A549 (cell line): Measurements from ENCODE around the gene ETS2. TPM values are rescaled to one million over a fixed set of nuclear protein-coding genes. Genes with fewer than 3 reads are reported as not detected.
A peak's percentile ranks its signal among the peaks of the same experiment; 100 is the strongest.

Experiments used
- ATAC-seq, 2 experiments: fragments of 200-7000 bp in 1 of 2; fragments of >200 bp in 1 of 2; cut with Nextera tagmentation in 1 of 2; cut with Tn5 transposase in 1 of 2; 3 replicates each; pipeline versions ENCODE4 v1.8.0 to v1.9.1; 2018 to 2020; ENCODE audit warnings: mild to moderate bottlenecking in 1 of 2, moderate library complexity in 1 of 2
- CTCF ChIA-PET: fragments of 300-600 bp; sonication (Branson Sonifier 250); formaldehyde crosslinking; extraction: SDS; loops from one replicate; lab custom pipeline; 2021; ENCODE audit warnings: antibody characterized with exemption, inconsistent platforms; lab: Yijun Ruan, JAX
- POLR2A ChIA-PET: fragments of 350-600 bp; formaldehyde crosslinking; extraction: SDS; loops from one replicate; lab custom pipeline; 2021; ENCODE audit warnings: antibody characterized with exemption, inconsistent platforms; lab: Yijun Ruan, JAX
- DNase-seq, 2 experiments: peaks; one replicate each; pipeline versions ENCODE4 v3.0.0 to v3.0.0-alpha.2; 2011 to 2016; ENCODE audit warnings: low read depth in 1 of 2, low spot score in 1 of 2
- FAIRE-seq: peaks from 2 replicates; lab custom pipeline; 2011; peaks lifted over from hg19 to GRCh38; lab: Jason Lieb, UNC
- H3K27ac ChIP-seq, 2 experiments: fragments of >200 bp; sonication (Bioruptor Twin); formaldehyde crosslinking; 3 replicates each; pipeline ENCODE4 v1.5.1; 2016 to 2017
- H3K4me1 ChIP-seq: fragments of >200 bp; sonication (Bioruptor Twin); formaldehyde crosslinking; 3 replicates; pipeline ENCODE4 v1.6.1; 2016
- H3K4me2 ChIP-seq: fragments of >200 bp; sonication (Bioruptor Twin); formaldehyde crosslinking; 3 replicates; pipeline ENCODE4 v1.6.1; 2016
- H3K4me3 ChIP-seq: fragments of >200 bp; sonication (Bioruptor Twin); formaldehyde crosslinking; 3 replicates; pipeline ENCODE4 v1.5.1; 2016
- H3K9me3 ChIP-seq: fragments of >200 bp; sonication (Bioruptor Twin); formaldehyde crosslinking; 3 replicates; pipeline ENCODE4 v1.6.1; 2016
- CTCF ChIP-seq: fragments of >200 bp; sonication (Bioruptor Twin); formaldehyde crosslinking; IDR thresholded peaks from 3 replicates; pipeline ENCODE4 v1.5.1; 2016
- ELK1 ChIP-seq: fragments of 150-350 bp; IDR thresholded peaks from 2 replicates; pipeline ENCODE4 v1.6.1; 2014; ENCODE audit warnings: low read depth, mild to moderate bottlenecking, low read length
- FOSL2 ChIP-seq, 2 experiments: fragments of 450-650 bp in 1 of 2; fragments of >200 bp in 1 of 2; sonication (Bioruptor Twin) in 1 of 2; formaldehyde crosslinking; IDR thresholded peaks; 2 replicates each; pipeline versions ENCODE4 v1.5.0 to v1.6.1; 2016 to 2020; ENCODE audit warnings: mild to moderate bottlenecking in 1 of 2, moderate library complexity in 1 of 2
- FOXS1 ChIP-seq: fragments of 250-450 bp; sonication (Bioruptor Pico); IDR thresholded peaks from 2 replicates; pipeline ENCODE4 v1.5.0; 2020; ENCODE audit warnings: mild to moderate bottlenecking, moderate library complexity
- GATA3 ChIP-seq: IDR thresholded peaks from 2 replicates; pipeline ENCODE4 v1.6.1; 2012; ENCODE audit warnings: borderline replicate concordance
- HMGXB4 ChIP-seq: fragments of 250-450 bp; sonication (Bioruptor Pico); IDR thresholded peaks from 2 replicates; pipeline ENCODE4 v1.5.0; 2021; ENCODE audit warnings: mild to moderate bottlenecking, moderate library complexity, borderline replicate concordance
- HOXB13 ChIP-seq: fragments of 250-450 bp; sonication (Bioruptor Pico); IDR thresholded peaks from 2 replicates; pipeline ENCODE4 v1.5.0; 2020; ENCODE audit warnings: low read depth, mild to moderate bottlenecking, moderate library complexity
- POLR2A ChIP-seq: IDR thresholded peaks from 2 replicates; pipeline ENCODE4 v1.6.1; 2012; ENCODE audit warnings: mild to moderate bottlenecking, low read length
- POLR2AphosphoS2 ChIP-seq: conservative IDR thresholded peaks from 2 replicates; pipeline ENCODE4 v1.6.1; 2012; ENCODE audit warnings: low read length, improper control_type of control experiment, inconsistent platforms
- TFCP2L1 ChIP-seq: fragments of 250-450 bp; sonication (Bioruptor Pico); IDR thresholded peaks from 2 replicates; pipeline ENCODE4 v1.5.0; 2021; ENCODE audit warnings: mild to moderate bottlenecking
- WGBS: methylation state at CpG from one replicate; pipeline ENCODE4 v1.1.6; 2017; ENCODE audit errors: missing lambda C conversion rate; 5-methylcytosine and 5-hydroxymethylcytosine counted together
- polyA plus RNA-seq, 4 experiments: library from polyadenylated mRNA; depleted of rRNA in 3 of 4; stranded (reverse); fragments of >200 nt; fragmentation: RNase III in 1 of 4; extraction: RNeasy Plus Mini Kit Qiagen cat#74134 plus additional on column Dnase treatment in 1 of 4; gene quantifications; 2 replicates in 3 of 4; 3 replicates in 1 of 4; pipeline ENCODE4 v1.2.3, GENCODE V29; 2011 to 2017

ETS2 gene
- polyA plus RNA-seq, 2 of the 4 experiments (the other 2 are of a cell fraction), result 41.6 to 45.5 TPM

DNA sequence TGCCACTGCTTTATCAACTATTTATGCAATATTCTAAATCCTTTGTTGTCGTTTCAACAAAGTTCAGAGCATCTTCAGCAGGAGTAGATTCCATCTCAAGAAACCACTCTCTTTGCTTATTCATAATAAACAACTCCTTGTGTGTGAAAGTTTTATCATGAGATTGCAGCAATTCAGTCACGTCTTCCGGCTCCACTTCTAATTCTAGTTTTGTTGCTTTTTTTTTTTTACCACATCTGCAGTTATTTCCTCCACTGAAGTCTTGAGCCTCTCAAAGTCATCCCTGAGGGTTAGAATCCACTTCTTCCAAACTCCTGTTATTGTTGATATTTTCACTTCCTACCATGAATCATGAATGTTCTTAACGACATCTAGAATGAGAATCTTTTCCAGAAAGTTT, 14.8 kb upstream of the ETS2 start:
- DNase-seq (no peak), FAIRE-seq (no peak)
- POLR2A ChIA-PET, result no interaction called here
- peaks cover 44% of the 10 kb centered on the region for H3K4me1 ChIP-seq
- TF ChIP-seq HOXB13 (CRISPR knock-in tag), result no peak
- TF ChIP-seq POLR2AphosphoS2, result no peak
- no peak for TF ChIP-seq FOSL2 (IDR thresholded peaks at IDR 0.05)
- no peak for TF ChIP-seq FOSL2 (CRISPR knock-in tag; IDR thresholded peaks at IDR 0.05)
- TF ChIP-seq POLR2A, result no peak
- TF ChIP-seq, all 56 proteins: peak for 0
- Histone ChIP-seq H3K4me2 (no peak overlapping the region), H3K4me3 (no peak overlapping the region), H3K27ac (no peak overlapping the region; a peak in 2 of 6 replicates), H3K9me3 (0 out of 3 replicates have a peak, but pooled peaks cover 14% of the 10 kb centered on the region)
- CTCF ChIA-PET, result no interaction called here
- no peak for ATAC-seq
- WGBS, result 75% methylated on average over 4 of the region's 4 CpGs

DNA sequence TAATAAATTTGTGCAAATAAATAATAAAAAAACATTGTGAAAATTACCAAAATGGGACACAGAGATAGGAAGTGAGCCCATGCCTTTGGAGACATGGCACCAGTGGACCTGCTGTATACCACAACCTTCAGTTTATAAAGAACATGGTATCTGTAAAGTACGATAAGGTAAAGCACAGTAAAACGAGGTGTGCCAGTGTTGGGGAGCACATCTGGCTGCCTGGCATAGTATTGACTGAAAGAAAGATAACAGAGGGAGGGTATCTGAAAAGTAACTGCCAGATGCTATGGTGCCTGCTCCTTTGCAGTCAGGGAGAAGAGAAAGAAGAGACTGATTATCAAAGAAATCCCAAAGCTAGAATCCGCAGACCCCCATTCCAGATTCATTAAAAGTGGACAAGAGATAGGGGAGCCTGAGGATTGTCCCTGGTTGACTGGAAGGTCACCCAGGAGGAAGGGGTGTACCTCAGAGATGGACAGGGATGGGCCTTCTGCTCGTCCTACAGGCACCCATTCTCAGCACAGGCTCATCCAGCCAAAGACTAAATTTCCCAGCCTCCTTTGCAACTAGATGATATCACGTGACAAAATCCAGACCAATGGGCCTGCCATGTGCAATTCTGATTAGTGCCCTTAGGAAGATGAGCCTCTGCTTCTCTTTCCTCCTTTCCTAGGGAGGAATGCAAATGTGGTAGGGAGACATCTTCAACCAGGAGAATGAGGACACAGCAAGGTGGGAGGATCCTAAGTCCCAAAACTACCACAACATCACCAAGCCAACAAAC, 12.9 kb upstream of the ETS2 start:
- Histone ChIP-seq H3K27ac (no peak overlapping the region; a peak in 1 of 6 replicates), H3K9me3 (0 out of 3 replicates have a peak, but pooled peaks cover 14% of the 10 kb centered on the region), H3K4me3 (no peak overlapping the region), H3K4me1 (peaks cover 47% of the 10 kb centered on the region), H3K4me2 (no peak overlapping the region)
- ChIA-PET CTCF (interaction anchor here (1.3 kb wide), 1 partner anchor 58 kb away, joined by 4 read pairs; no protein-coding TSS in a partner anchor), POLR2A (no interaction called here)
- no peak for FAIRE-seq
- ATAC-seq, result no peak
- TF ChIP-seq TFCP2L1, result no peak
- no peak for DNase-seq
- 83% methylated on average over 5 of the region's 5 CpGs for WGBS

DNA sequence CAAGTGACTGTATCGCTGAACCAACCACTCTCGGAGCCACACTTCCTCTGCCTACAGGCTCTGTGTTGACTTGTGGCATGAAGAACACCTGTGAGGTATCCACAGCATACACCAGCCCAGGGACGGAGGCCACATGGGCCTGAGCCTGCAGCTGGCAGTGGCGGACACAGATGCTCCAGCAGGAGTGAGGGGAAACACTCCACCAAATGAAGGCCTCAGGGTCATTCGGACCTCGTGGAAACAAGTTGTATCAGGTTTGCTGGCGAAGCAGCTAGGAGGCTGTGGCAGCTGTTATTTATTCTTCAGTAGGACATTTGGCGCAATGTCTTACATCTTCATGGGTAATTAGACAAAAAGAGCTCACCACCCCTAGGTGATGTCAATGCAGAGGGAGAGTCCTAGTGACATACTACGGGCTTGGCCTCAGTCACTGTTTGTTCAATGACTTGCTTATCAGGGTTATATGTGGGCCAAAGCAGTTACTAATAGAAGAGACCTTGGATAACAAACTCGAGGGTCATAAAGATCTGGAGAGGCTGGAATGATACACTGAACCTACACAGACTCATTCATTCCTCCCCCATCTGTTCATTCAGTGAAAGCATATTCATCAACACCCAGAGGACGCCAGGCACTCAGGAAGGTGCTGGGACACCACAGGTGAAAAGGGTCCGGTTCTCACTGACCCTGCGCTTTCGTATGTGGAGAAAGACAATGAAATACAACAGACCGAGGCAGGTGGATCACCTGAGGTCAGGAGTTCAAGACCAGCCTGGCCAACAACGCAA, 11.6 kb upstream of the ETS2 start:
- H3K27ac ChIP-seq, result peak overlapping the region; percentile 98 to 99; a peak in 5 of 6 replicates
- POLR2A ChIA-PET, result no interaction called here
- peak in 1 of 2 experiments; percentile 71 for DNase-seq
- CTCF ChIA-PET, result interaction anchor here (1.1 kb wide), 1 partner anchor 17 kb away, joined by 3 read pairs; no protein-coding TSS in a partner anchor
- H3K4me2 ChIP-seq, result 0 out of 3 replicates have a peak overlapping the region, but pooled peaks have one; percentile 5
- ATAC-seq, result peak in 1 of 2 experiments; percentile 18; a peak in 2 of 6 replicates
- WGBS, result 79% methylated on average over 12 of the region's 16 CpGs
- TF ChIP-seq FOXS1 (CRISPR knock-in tag) (no peak), HMGXB4 (CRISPR knock-in tag) (no peak), CTCF (no peak), ELK1 (no peak), GATA3 (peak; percentile 26; the same call in 1 of the 2 replicates), FOSL2 (IDR thresholded peaks at IDR 0.05) (no peak), FOSL2 (CRISPR knock-in tag; IDR thresholded peaks at IDR 0.05) (peak; percentile 13; the same call in 1 of the 2 replicates)
- TF ChIP-seq, all 56 proteins: peak for 2
- Histone ChIP-seq H3K4me1 (peaks cover 48% of the 10 kb centered on the region), H3K4me3 (no peak overlapping the region), H3K9me3 (0 out of 3 replicates have a peak, but pooled peaks cover 14% of the 10 kb centered on the region)
- FAIRE-seq, result no peak
